IMR-90 (cell line): ENCODE measurements around the gene MILR1. TPM values are rescaled to one million over a fixed set of nuclear protein-coding genes. Genes with fewer than 3 reads are reported as not detected.

ENCODE experiments used
- ATAC-seq: fragments of 200-7000 bp; cut with Tn5 transposase; 2 replicates; pipeline ENCODE4 v1.9.1; 2020; ENCODE audit warnings: low read depth, mild to moderate bottlenecking, moderate library complexity
- BruUV-seq: library from RNA; stranded (reverse); fragments of 400-500 nt; replicated peaks from 2 replicates; lab custom pipeline; 2021; lab: Mats Ljungman, UMichigan
- CTCF ChIA-PET: fragments of 300-600 bp; formaldehyde crosslinking; extraction: SDS; loops from one replicate; lab custom pipeline; 2021; ENCODE audit warnings: antibody characterized with exemption; lab: Yijun Ruan, JAX
- POLR2A ChIA-PET: fragments of 300-600 bp; sonication (Branson Sonifier 250); formaldehyde crosslinking; loops from one replicate; lab custom pipeline; 2022; ENCODE audit warnings: antibody characterized with exemption; ENCODE audit not compliant: unreplicated experiment; lab: Charles Lee
- DNase-seq: peaks from one replicate; pipeline ENCODE4 v3.0.0; 2013
- H2AFZ ChIP-seq: replicated peaks from 2 replicates; pipeline ENCODE3; 2013; ENCODE audit warnings: low read length, mild to moderate bottlenecking; ENCODE audit not compliant: poor library complexity
- H2AK5ac ChIP-seq: 2 replicates; pipeline ENCODE4 v1.6.1; 2013; ENCODE audit warnings: low read depth, low read length, inconsistent platforms
- H2AK9ac ChIP-seq: replicated peaks from 2 replicates; pipeline ENCODE3; 2013; ENCODE audit warnings: mild to moderate bottlenecking, low read depth, low read length, moderate library complexity; ENCODE audit not compliant: poor library complexity
- H2BK120ac ChIP-seq: 2 replicates; pipeline ENCODE4 v1.6.1; 2013; ENCODE audit warnings: low read depth, low read length, inconsistent platforms
- H2BK15ac ChIP-seq: 3 replicates; pipeline ENCODE4 v1.6.1; 2013; ENCODE audit warnings: low read depth, low read length, inconsistent platforms
- H2BK20ac ChIP-seq: 2 replicates; pipeline ENCODE4 v1.6.1; 2013; ENCODE audit warnings: low read depth, mild to moderate bottlenecking, inconsistent platforms, low read length, moderate library complexity
- H2BK5ac ChIP-seq: 2 replicates; pipeline ENCODE4 v1.6.1; 2013; ENCODE audit warnings: mild to moderate bottlenecking, low read depth, low read length, inconsistent platforms; ENCODE audit not compliant: poor library complexity, severe bottlenecking
- H3K14ac ChIP-seq: replicated peaks from 2 replicates; pipeline ENCODE4 v1.6.1; 2013; ENCODE audit warnings: low read depth, low read length, inconsistent platforms
- H3K18ac ChIP-seq: 2 replicates; pipeline ENCODE4 v1.6.1; 2013; ENCODE audit warnings: low read depth, low read length, control low read depth
- H3K23ac ChIP-seq: 2 replicates; pipeline ENCODE4 v1.6.1; 2013; ENCODE audit warnings: low read depth, low read length, inconsistent platforms
- H3K27ac ChIP-seq: 2 replicates; pipeline ENCODE4 v1.5.1; 2013; ENCODE audit warnings: mild to moderate bottlenecking, control low read depth, low read length; ENCODE audit not compliant: insufficient read depth
- H3K27me3 ChIP-seq: 2 replicates; pipeline ENCODE4 v1.6.1; 2013; ENCODE audit warnings: low read length; ENCODE audit not compliant: control insufficient read depth, insufficient read depth
- H3K36me3 ChIP-seq: 2 replicates; pipeline ENCODE4 v1.6.1; 2013; ENCODE audit warnings: low read length, mixed read lengths; ENCODE audit not compliant: control insufficient read depth, insufficient read depth
- H3K4ac ChIP-seq: 2 replicates; pipeline ENCODE4 v1.6.1; 2013; ENCODE audit warnings: low read depth, low read length, inconsistent platforms
- H3K4me1 ChIP-seq: 2 replicates; pipeline ENCODE4 v1.6.1; 2013; ENCODE audit warnings: low read length, mixed read lengths; ENCODE audit not compliant: control insufficient read depth, insufficient read depth
- H3K4me2 ChIP-seq: 2 replicates; pipeline ENCODE4 v1.6.1; 2013; ENCODE audit warnings: low read depth, mild to moderate bottlenecking, control low read depth, low read length, moderate library complexity
- H3K4me3 ChIP-seq: 2 replicates; pipeline ENCODE4 v1.5.1; 2013; ENCODE audit warnings: low read depth, mild to moderate bottlenecking, control low read depth, low read length, moderate library complexity; ENCODE audit not compliant: insufficient read depth
- H3K56ac ChIP-seq: 2 replicates; pipeline ENCODE4 v1.6.1; 2013; ENCODE audit warnings: low read length, inconsistent platforms; ENCODE audit not compliant: insufficient read depth; ENCODE audit errors: extremely low read depth
- H3K79me1 ChIP-seq, 2 experiments: 2 replicates each; pipeline ENCODE4 v1.6.1; 2013; ENCODE audit warnings: low read length in 2 of 2, inconsistent platforms in 1 of 2, low read depth in 1 of 2
- H3K9ac ChIP-seq: 2 replicates; pipeline ENCODE4 v1.6.1; 2013; ENCODE audit warnings: low read depth, low read length, control low read depth
- H3K9me1 ChIP-seq: 2 replicates; pipeline ENCODE4 v1.6.1; 2013; ENCODE audit warnings: low read length, inconsistent platforms; ENCODE audit not compliant: insufficient read depth
- H3K9me3 ChIP-seq: 2 replicates; pipeline ENCODE4 v1.6.1; 2013; ENCODE audit warnings: low read length; ENCODE audit not compliant: control insufficient read depth, insufficient read depth
- H4K20me1 ChIP-seq: 2 replicates; pipeline ENCODE4 v1.6.1; 2013; ENCODE audit warnings: low read length, inconsistent platforms; ENCODE audit not compliant: insufficient read depth
- H4K5ac ChIP-seq: 2 replicates; pipeline ENCODE4 v1.6.1; 2013; ENCODE audit warnings: mild to moderate bottlenecking, low read depth, low read length, control low read depth
- H4K8ac ChIP-seq, 2 experiments: 2 replicates each; pipeline ENCODE4 v1.6.1; 2013; ENCODE audit warnings: low read depth in 2 of 2, low read length in 2 of 2, control low read depth in 1 of 2, inconsistent platforms in 1 of 2
- H4K91ac ChIP-seq: 2 replicates; pipeline ENCODE4 v1.6.1; 2013; ENCODE audit warnings: low read depth, low read length, inconsistent platforms; ENCODE audit not compliant: insufficient read depth
- BHLHE40 ChIP-seq: fragments of 150-350 bp; IDR thresholded peaks from 2 replicates; pipeline ENCODE4 v1.6.1; 2016; ENCODE audit warnings: mild to moderate bottlenecking, low read depth, low read length
- CEBPB ChIP-seq: IDR thresholded peaks from 2 replicates; pipeline ENCODE4 v1.6.1; 2012; ENCODE audit warnings: low read depth, low read length, improper control_type of control experiment
- CHD1 ChIP-seq: IDR thresholded peaks from 2 replicates; pipeline ENCODE4 v1.6.1; 2012; ENCODE audit warnings: low read depth, low read length, improper control_type of control experiment
- FOS ChIP-seq: fragments of 150-350 bp; IDR thresholded peaks from 2 replicates; pipeline ENCODE4 v1.6.1; 2016; ENCODE audit warnings: low read depth, low read length
- MAFK ChIP-seq: IDR thresholded peaks from 2 replicates; pipeline ENCODE4 v1.6.1; 2012; ENCODE audit warnings: low read depth, low read length, improper control_type of control experiment
- MAZ ChIP-seq: IDR thresholded peaks from 2 replicates; pipeline ENCODE4 v1.6.1; 2012; ENCODE audit warnings: low read depth, mild to moderate bottlenecking, low read length, improper control_type of control experiment, moderate library complexity, borderline replicate concordance
- MXI1 ChIP-seq: IDR thresholded peaks from 2 replicates; pipeline ENCODE4 v1.6.1; 2012; ENCODE audit warnings: low read depth, mild to moderate bottlenecking, low read length, moderate library complexity, borderline replicate concordance
- NFE2L2 ChIP-seq: fragments of 150-350 bp; IDR thresholded peaks from 2 replicates; pipeline ENCODE4 v1.6.1; 2016; ENCODE audit warnings: low read depth, mild to moderate bottlenecking, low read length
- POLR2A ChIP-seq: IDR thresholded peaks from 2 replicates; pipeline ENCODE4 v1.6.1; 2012; ENCODE audit warnings: mild to moderate bottlenecking, low read depth, low read length
- RAD21 ChIP-seq: IDR thresholded peaks from 2 replicates; pipeline ENCODE4 v1.6.1; 2012; ENCODE audit warnings: low read length, improper control_type of control experiment
- RCOR1 ChIP-seq: IDR thresholded peaks from 2 replicates; pipeline ENCODE4 v1.6.1; 2012; ENCODE audit warnings: mild to moderate bottlenecking, low read length, improper control_type of control experiment; ENCODE audit not compliant: insufficient replicate concordance
- WGBS, 2 experiments: methylation state at CpG; one replicate each; pipeline versions ENCODE4 v1.1.5 to v1.1.7; 2013; ENCODE audit warnings: missing lambda C conversion rate in 2 of 2; ENCODE audit not compliant: insufficient read length in 1 of 2; ENCODE audit errors: extremely low coverage in 2 of 2; 5-methylcytosine and 5-hydroxymethylcytosine counted together
- dilution Hi-C: fragments of 300-500 bp; cut with HindIII; formaldehyde crosslinking; loops from one replicate; pipeline ENCODE4 v1.14.3; 2018; ENCODE audit warnings: low sequenced_read_pairs; ENCODE audit not compliant: unreplicated experiment
- in situ Hi-C: fragments of 300-500 bp; cut with MboI; formaldehyde crosslinking; loops from 3 replicates; pipeline ENCODE4 v1.14.3; 2019; ENCODE audit warnings: low sequenced_read_pairs, inconsistent platforms, mixed read lengths
- intact Hi-C: fragments of 100-400 bp; cut with micrococcal nuclease; formaldehyde crosslinking; loops from 2 replicates; pipeline ENCODE4 v1.10.0; 2022
- polyA plus RNA-seq, 3 experiments: library from polyadenylated mRNA; depleted of rRNA; stranded (reverse); fragments of >200 nt; gene quantifications; 2 replicates each; pipeline ENCODE4 v1.2.3, GENCODE V29; 2012; ENCODE audit warnings: low replicate concordance in 1 of 3
- total RNA-seq: library from RNA; depleted of rRNA; stranded (reverse); fragments of >200 nt; gene quantifications from 2 replicates; pipeline ENCODE4 v1.2.3, GENCODE V29; 2012

Gene MILR1
- total and polyA plus RNA-seq, 2 of the 4 experiments (the other 2 are of a cell fraction), result 0.36 to 0.44 TPM

GRCh38 chr17:64506201-64506575 lies 57.3 kb downstream of the MILR1 start, which contains the start of gene DDX5:
Gene DDX5, minus strand, starts transcription at chr17:64506289. Its CDS starts 170 bp downstream, at chr17:64506119.
- Histone ChIP-seq H2BK5ac (peak within 1 kb of the TSS; percentile 93), H3K23ac (peak within 1 kb of the TSS; percentile 99), H4K91ac (peak within 1 kb of the TSS; percentile 98), H2AFZ (peak within 1 kb of the TSS; percentile 91), H3K14ac (peak within 1 kb of the TSS; percentile 99), H2BK15ac (peak within 1 kb of the TSS; percentile 17; the same call in 1 of the 3 replicates), H3K9me1 (peaks cover 7% of the 10 kb centered on the region), H4K8ac (peak within 1 kb of the TSS; percentile 93 to 98), H3K27ac (peak within 1 kb of the TSS; percentile 94), H3K4me1 (peaks cover 2% of the 10 kb centered on the region; the same call in 1 of the 2 replicates), H3K4me3 (peak within 1 kb of the TSS; percentile 93), H3K9ac (peak within 1 kb of the TSS; percentile 94), H3K9me3 (no peaks in the 10 kb centered on the region), H4K20me1 (peaks cover 73% of the 10 kb centered on the region), H2AK5ac (peak within 1 kb of the TSS; percentile 98), H4K5ac (peak within 1 kb of the TSS; percentile 77), H3K36me3 (peaks cover 41% of the 10 kb centered on the region), H3K4me2 (peak within 1 kb of the TSS; percentile 94), H3K4ac (peak within 1 kb of the TSS; percentile 99), H2BK20ac (no peak within 1 kb of the TSS), H3K79me1 (peaks cover 21 to 62% of the 10 kb centered on the region in 2 experiments), H3K18ac (peak within 1 kb of the TSS; percentile 88), H2BK120ac (peak within 1 kb of the TSS; percentile 61), H2AK9ac (peak within 1 kb of the TSS; percentile 100), H3K56ac (peak within 1 kb of the TSS; percentile 98), H3K27me3 (no peaks in the 10 kb centered on the region)
- POLR2A ChIA-PET, result interaction anchor here (0.7 to 1.2 kb wide), 6 partner anchors 15 to 688 kb away, joined by 3 to 12 read pairs (median 3); no protein-coding TSS in a partner anchor
- BruUV-seq, result no TSS peak
- 2% methylated on average over 6 of the region's 31 CpGs; no CpG with 5 or more reads in 1 of the 2 experiments for WGBS, 2 experiments
- peak; percentile 66 for ATAC-seq
- peak; percentile 94 for DNase-seq
- intact Hi-C loops (no loop called here), dilution Hi-C loops (no loop called here), in situ Hi-C loops (no loop called here)
- no peak for TF ChIP-seq BHLHE40
- no peak for TF ChIP-seq RCOR1
- no peak; the same call in 1 of the 2 replicates for TF ChIP-seq CHD1
- TF ChIP-seq NFE2L2, result peak; percentile 55; the same call in 1 of the 2 replicates
- TF ChIP-seq MAFK, result no peak
- TF ChIP-seq CEBPB, result peak; percentile 68
- TF ChIP-seq MAZ, result peak; percentile 90; the same call in 1 of the 2 replicates
- TF ChIP-seq POLR2A, result peak; percentile 99
- no peak for TF ChIP-seq RAD21
- TF ChIP-seq MXI1, result no peak
- TF ChIP-seq FOS, result peak; percentile 8; the same call in 1 of the 2 replicates
- CTCF ChIA-PET, result interaction anchor here (1.5 kb wide), 1 partner anchor 15 kb away, joined by 5 read pairs; no protein-coding TSS in a partner anchor
